ENCODE results near the gene RPS25.
"Not testable (repeated sequence)": the region's sequence is repeated elsewhere in the genome, so short reads cannot be mapped to it uniquely, and the experiment has no call there.

RPS25 gene

DNA sequence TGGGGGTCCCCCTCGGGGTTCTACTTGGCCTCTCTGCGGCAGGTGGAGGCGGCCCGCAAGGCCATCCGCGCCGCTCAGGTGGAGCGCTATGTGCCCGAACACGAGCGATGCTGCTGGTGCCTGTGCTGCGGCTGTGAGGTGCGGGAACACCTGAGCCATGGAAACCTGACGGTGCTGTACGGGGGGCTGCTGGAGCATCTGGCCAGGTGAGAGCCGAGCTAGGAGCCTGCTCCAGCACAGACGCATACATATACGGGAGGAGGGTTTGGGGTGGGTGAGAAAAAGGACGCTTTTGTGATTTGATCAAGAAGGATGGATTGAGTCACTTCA is 19.8 kb downstream of the RPS25 start:
- H3K9me3 ChIP-seq = no peaks in the 10 kb centered on the region
- H3K4me1 ChIP-seq (ENCODE audit: control insufficient read depth in 1 of 2, insufficient read depth in 1 of 2, low read depth in 1 of 2, low read length in 1 of 2) = peaks cover 18 to 20% of the 10 kb centered on the region in 2 experiments
- peaks cover 31% of the 10 kb centered on the region for H3K36me3 ChIP-seq
- H3K27me3 ChIP-seq = no peaks in the 10 kb centered on the region
- peak overlapping the region; percentile 65 to 76 for H3K4me3 ChIP-seq (ENCODE audit: low read depth in 1 of 2, low read length in 1 of 2)
- TF ChIP-seq, protein P1, sequence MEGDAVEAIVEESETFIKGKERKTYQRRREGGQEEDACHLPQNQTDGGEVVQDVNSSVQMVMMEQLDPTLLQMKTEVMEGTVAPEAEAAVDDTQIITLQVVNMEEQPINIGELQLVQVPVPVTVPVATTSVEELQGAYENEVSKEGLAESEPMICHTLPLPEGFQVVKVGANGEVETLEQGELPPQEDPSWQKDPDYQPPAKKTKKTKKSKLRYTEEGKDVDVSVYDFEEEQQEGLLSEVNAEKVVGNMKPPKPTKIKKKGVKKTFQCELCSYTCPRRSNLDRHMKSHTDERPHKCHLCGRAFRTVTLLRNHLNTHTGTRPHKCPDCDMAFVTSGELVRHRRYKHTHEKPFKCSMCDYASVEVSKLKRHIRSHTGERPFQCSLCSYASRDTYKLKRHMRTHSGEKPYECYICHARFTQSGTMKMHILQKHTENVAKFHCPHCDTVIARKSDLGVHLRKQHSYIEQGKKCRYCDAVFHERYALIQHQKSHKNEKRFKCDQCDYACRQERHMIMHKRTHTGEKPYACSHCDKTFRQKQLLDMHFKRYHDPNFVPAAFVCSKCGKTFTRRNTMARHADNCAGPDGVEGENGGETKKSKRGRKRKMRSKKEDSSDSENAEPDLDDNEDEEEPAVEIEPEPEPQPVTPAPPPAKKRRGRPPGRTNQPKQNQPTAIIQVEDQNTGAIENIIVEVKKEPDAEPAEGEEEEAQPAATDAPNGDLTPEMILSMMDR (IDR thresholded peaks at IDR 0.05) = no peak
- peak overlapping the region; percentile 77 for H3K27ac ChIP-seq

DNA sequence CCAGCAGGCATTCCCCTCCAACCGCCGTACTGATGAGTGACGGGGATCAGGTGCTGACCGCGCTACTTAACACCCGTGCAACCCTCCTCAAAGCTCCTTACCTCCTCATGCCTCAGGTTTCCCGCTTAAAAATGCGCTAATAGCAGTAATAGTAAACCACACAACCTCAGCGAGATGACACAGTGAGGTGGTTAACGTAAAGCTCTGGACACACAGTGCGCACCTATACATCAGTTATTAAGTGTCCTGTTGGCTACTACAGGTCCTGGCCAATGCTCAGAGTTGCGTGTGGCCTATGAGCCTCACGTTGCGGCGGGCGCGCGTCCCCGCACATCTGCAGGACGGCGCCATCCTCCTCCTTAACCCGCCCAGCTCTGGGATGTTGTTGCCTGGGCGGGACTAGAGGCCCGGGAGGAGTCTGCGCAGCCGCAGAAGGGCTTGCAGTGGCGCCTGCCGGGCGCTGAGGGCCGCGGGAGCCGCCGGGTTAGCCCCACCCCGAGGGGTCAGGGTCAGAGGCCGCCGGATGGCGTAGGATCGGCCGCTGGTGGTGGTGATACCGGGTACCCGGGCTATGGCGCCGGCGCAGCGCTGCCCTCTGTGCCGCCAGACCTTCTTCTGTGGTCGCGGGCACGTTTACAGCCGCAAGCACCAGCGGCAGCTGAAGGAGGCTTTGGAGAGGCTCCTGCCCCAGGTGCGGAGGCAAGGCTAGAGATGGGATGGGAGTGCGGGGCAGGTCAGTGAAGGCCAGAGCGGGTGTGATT is 20.3 kb downstream of the RPS25 start, which contains the start of gene CENATAC:
CENATAC (plus strand) TSS at position 512 of the 761 bp plus-strand sequence; CDS start at position 572, 60 bp downstream.
- no peaks in the 10 kb centered on the region for H3K27me3 ChIP-seq
- H3K4me3 ChIP-seq (ENCODE audit: low read depth in 1 of 2, low read length in 1 of 2) = peak within 1 kb of the TSS; percentile 65 to 76
- H3K27ac ChIP-seq = peak within 1 kb of the TSS; percentile 77
- H3K36me3 ChIP-seq = peaks cover 29% of the 10 kb centered on the region
- TF ChIP-seq, protein P1 (IDR thresholded peaks at IDR 0.05) = peak; percentile 79
- peaks cover 18 to 20% of the 10 kb centered on the region in 2 experiments for H3K4me1 ChIP-seq (ENCODE audit: control insufficient read depth in 1 of 2, insufficient read depth in 1 of 2, low read depth in 1 of 2, low read length in 1 of 2)
- H3K9me3 ChIP-seq = no peaks in the 10 kb centered on the region

DNA sequence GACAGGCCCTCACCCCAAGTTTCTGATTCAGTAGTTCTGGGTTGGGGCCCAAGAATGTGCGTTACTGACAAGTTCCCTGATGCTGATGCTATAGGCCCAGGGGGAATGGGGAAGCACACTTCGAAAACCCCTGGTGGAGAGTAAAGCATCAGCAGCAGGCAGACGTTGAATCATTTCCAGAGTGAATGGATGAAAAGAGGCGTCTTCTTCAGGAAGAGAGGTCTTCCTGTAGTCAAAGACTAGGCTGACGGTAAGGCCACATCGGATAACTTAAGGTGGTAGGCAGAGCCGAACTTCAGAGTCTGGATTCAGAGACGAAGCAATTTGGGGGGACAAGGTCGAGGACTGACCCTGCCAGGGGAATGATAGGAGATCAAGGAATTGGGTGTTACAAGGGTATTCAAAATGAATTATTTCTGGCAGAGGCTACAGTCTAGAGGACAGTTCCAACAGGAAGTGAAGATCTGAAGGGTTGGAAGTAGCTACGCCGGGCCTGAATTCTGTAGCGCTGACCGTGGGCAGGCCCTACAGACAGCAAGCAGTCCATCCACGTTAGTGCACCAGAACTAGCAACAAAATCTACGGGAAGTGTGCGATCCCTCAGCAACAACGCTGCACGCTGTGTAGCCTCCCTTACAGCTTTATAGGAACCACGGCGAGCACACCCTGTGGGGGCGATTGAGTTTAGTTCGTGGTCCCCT is 21.1 kb downstream of the RPS25 start:
- no peaks in the 10 kb centered on the region for H3K9me3 ChIP-seq
- no peaks in the 10 kb centered on the region for H3K27me3 ChIP-seq
- H3K4me3 ChIP-seq (ENCODE audit: low read depth in 1 of 2, low read length in 1 of 2) = peak overlapping the region; percentile 65 to 76
- peak overlapping the region; percentile 77 for H3K27ac ChIP-seq
- peaks cover 22% of the 10 kb centered on the region for H3K36me3 ChIP-seq
- TF ChIP-seq, protein P1 (IDR thresholded peaks at IDR 0.05) = no peak
- H3K4me1 ChIP-seq (ENCODE audit: control insufficient read depth in 1 of 2, insufficient read depth in 1 of 2, low read depth in 1 of 2, low read length in 1 of 2) = peaks cover 20 to 22% of the 10 kb centered on the region in 2 experiments

DNA sequence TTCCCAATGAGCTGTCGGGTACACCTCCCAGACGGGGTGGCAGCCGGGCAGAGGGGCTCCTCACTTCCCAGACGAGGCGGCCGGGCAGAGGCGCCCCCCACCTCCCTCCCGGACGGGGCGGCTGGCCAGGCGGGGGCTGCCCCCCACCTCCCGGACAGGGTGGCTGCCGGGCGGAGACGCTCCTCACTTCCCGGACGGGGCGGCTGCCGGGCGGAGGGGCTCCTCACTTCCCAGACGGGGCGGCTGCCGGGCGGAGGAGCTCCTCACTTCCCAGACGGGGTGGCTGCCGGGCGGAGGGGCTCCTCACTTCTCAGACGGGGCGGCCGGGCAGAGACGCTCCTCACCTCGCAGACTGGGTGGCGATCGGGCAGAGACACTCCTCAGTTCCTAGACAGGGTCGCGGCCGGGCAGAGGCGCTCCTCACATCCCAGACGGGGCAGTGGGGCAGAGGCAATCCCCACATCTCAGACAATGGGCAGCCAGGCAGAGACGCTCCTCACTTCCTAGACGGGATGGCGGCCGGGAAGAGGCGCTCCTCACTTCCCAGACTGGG is 26.6 kb downstream of the RPS25 start:
- not testable (repeated sequence) for H3K9me3 ChIP-seq; H3K36me3 ChIP-seq; H3K4me1 ChIP-seq (ENCODE audit: control insufficient read depth in 1 of 2, insufficient read depth in 1 of 2, low read depth in 1 of 2, low read length in 1 of 2); H3K4me3 ChIP-seq (ENCODE audit: low read depth in 1 of 2, low read length in 1 of 2); H3K27ac ChIP-seq; H3K27me3 ChIP-seq

DNA sequence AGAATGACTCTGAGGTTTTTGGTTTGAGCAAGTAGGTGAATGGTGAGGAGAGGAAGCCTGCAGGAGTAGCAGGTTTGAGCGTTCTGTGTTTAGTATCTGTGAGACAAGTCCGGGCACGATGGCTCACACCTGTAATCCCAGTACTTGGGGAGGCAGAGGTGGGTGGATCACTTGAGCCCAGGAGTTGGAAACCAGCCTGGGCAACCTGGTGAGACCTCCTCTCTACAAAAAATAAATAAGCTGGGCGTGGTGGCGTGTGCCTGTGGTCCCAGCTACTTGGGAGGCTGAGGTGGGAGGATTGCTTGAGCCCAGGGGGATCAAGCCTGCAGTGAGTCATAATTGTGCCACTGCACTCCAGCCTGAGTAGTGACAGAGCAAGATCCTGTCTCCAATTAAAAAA is 29.9 kb downstream of the RPS25 start:
- TF ChIP-seq, protein P1 (IDR thresholded peaks at IDR 0.05) = no peak
- Histone ChIP-seq H3K9me3 (no peaks in the 10 kb centered on the region), H3K27ac (no peak overlapping the region), H3K36me3 (no peaks in the 10 kb centered on the region), H3K27me3 (no peaks in the 10 kb centered on the region), H3K4me3 (ENCODE audit: low read depth in 1 of 2, low read length in 1 of 2) (no peak overlapping the region), H3K4me1 (ENCODE audit: control insufficient read depth in 1 of 2, insufficient read depth in 1 of 2, low read depth in 1 of 2, low read length in 1 of 2) (peaks cover 0 to 4% of the 10 kb centered on the region in 2 experiments)

DNA sequence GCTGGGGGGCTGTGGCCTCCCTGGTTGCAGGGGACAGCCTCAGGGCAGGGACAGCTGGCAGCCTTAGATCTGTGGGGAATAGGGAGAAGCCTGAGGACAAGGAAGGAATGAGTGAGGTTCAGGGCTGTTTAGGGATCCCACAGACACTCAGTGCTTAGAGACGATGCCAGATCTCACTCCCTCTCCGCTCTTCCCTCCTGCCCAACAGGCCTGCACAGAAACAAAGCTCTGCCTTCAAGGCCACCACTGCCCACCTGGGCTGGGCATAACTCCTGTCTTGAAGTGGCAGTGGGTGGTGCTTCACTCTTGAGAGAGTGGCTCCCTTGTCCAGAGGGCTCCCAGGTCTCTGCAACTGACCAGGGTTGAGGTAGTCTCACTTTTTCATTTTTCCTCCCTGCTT is 33.3 kb downstream of the RPS25 start:
- no peaks in the 10 kb centered on the region for H3K27me3 ChIP-seq
- H3K36me3 ChIP-seq = no peaks in the 10 kb centered on the region
- TF ChIP-seq, protein P1 (IDR thresholded peaks at IDR 0.05) = no peak
- no peak overlapping the region for H3K4me3 ChIP-seq (ENCODE audit: low read depth in 1 of 2, low read length in 1 of 2)
- peaks cover 6 to 8% of the 10 kb centered on the region in 2 experiments for H3K4me1 ChIP-seq (ENCODE audit: control insufficient read depth in 1 of 2, insufficient read depth in 1 of 2, low read depth in 1 of 2, low read length in 1 of 2)
- no peaks in the 10 kb centered on the region for H3K9me3 ChIP-seq
- H3K27ac ChIP-seq = no peak overlapping the region

DNA sequence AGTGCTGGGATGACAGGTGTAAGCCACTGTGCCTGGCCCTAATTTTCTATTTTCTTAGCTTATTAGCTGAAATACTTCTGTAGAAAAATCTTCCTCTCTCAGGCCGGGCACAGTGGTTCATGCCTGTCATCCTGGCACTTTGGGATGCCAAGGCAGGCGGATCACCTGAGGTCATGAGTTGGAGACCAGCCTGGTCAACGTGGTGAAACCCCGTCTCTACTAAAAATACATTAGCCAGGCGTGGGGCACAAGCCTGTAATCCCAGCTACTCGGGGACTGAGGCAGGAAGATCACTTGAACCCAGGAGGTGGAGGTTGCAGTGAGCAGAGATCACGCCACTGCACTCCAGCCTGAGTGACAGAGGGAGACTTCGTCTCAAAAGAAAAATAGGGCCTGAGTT is 33.8 kb downstream of the RPS25 start:
- H3K4me1 ChIP-seq (ENCODE audit: control insufficient read depth in 1 of 2, insufficient read depth in 1 of 2, low read depth in 1 of 2, low read length in 1 of 2); H3K9me3 ChIP-seq; H3K27me3 ChIP-seq; H3K4me3 ChIP-seq (ENCODE audit: low read depth in 1 of 2, low read length in 1 of 2); H3K36me3 ChIP-seq; H3K27ac ChIP-seq: not testable (repeated sequence)
